Liver (tissue), 9 donors: Measurements from ENCODE around the gene KICS2. TPM values are rescaled to one million over a fixed set of nuclear protein-coding genes. Genes with fewer than 3 reads are reported as not detected.

ENCODE experiments used
- DNase-seq: peaks from one replicate; pipeline ENCODE4 v3.0.0-alpha.2; 2017; ENCODE audit warnings: low spot score
- H3K27ac ChIP-seq, 2 donors: one replicate each; pipeline ENCODE4 v1.7.0; 2013; ENCODE audit warnings: inconsistent platforms in 2 of 2, low read length in 2 of 2, control low read depth in 1 of 2, low read depth in 1 of 2, mild to moderate bottlenecking in 1 of 2
- H3K27me3 ChIP-seq, 4 donors: one replicate each; pipeline versions ENCODE4 v1.6.1 to v1.7.0; 2013; ENCODE audit warnings: low read length in 3 of 4, inconsistent platforms in 1 of 4, mild to moderate bottlenecking in 1 of 4, moderate library complexity in 1 of 4; ENCODE audit not compliant: control insufficient read depth in 4 of 4, insufficient read depth in 4 of 4
- H3K36me3 ChIP-seq, 4 donors: one replicate each; pipeline versions ENCODE4 v1.6.1 to v1.7.0; 2013; ENCODE audit warnings: low read length in 3 of 4, mild to moderate bottlenecking in 3 of 4, low read depth in 1 of 4, moderate library complexity in 1 of 4; ENCODE audit not compliant: control insufficient read depth in 4 of 4, insufficient read depth in 3 of 4
- H3K4me1 ChIP-seq, 4 donors: one replicate each; pipeline versions ENCODE4 v1.6.1 to v1.7.0; 2013; ENCODE audit warnings: low read length in 3 of 4, mild to moderate bottlenecking in 3 of 4, moderate library complexity in 1 of 4; ENCODE audit not compliant: control insufficient read depth in 4 of 4, insufficient read depth in 4 of 4
- H3K4me3 ChIP-seq, 3 donors: one replicate each; pipeline versions ENCODE4 v1.6.1 to v1.7.0; 2013; ENCODE audit warnings: low read length in 3 of 3, control low read depth in 1 of 3, low read depth in 1 of 3, mild to moderate bottlenecking in 1 of 3
- H3K9ac ChIP-seq, 2 donors: one replicate each; pipeline ENCODE4 v1.7.0; 2013; ENCODE audit warnings: low read length in 2 of 2, mild to moderate bottlenecking in 2 of 2, moderate library complexity in 2 of 2, control low read depth in 1 of 2, low read depth in 1 of 2
- H3K9me3 ChIP-seq, 4 donors: one replicate each; pipeline versions ENCODE4 v1.6.1 to v1.7.0; 2013; ENCODE audit warnings: low read length in 3 of 4; ENCODE audit not compliant: control insufficient read depth in 4 of 4
- CTCF ChIP-seq: fragments of 150-350 bp; IDR thresholded peaks from 2 replicates; pipeline ENCODE4 v1.5.1; 2017; ENCODE audit warnings: improper control_type of control experiment, low read depth, low read length; ENCODE audit not compliant: missing input control
- EGR1 ChIP-seq, 2 donors: IDR thresholded peaks; 2 replicates each; pipeline ENCODE4 v1.6.1; 2016 to 2018; ENCODE audit warnings: antibody characterized with exemption in 2 of 2, low read depth in 2 of 2
- FOXA1 ChIP-seq: IDR thresholded peaks from 2 replicates; pipeline ENCODE4 v1.6.1; 2016; ENCODE audit warnings: antibody characterized with exemption
- FOXA2 ChIP-seq: IDR thresholded peaks from 2 replicates; pipeline ENCODE4 v1.6.1; 2016; ENCODE audit warnings: antibody characterized with exemption
- GABPA ChIP-seq, 2 donors: IDR thresholded peaks in 1 of 2; conservative IDR thresholded peaks in 1 of 2; 2 replicates each; pipeline ENCODE4 v1.6.1; 2016; ENCODE audit warnings: antibody characterized with exemption in 2 of 2, mild to moderate bottlenecking in 1 of 2, moderate library complexity in 1 of 2
- HNF4A ChIP-seq, 2 donors: conservative IDR thresholded peaks; 2 replicates each; pipeline ENCODE4 v1.6.1; 2016; ENCODE audit warnings: antibody characterized with exemption in 2 of 2, mild to moderate bottlenecking in 2 of 2
- HNF4G ChIP-seq: IDR thresholded peaks from 2 replicates; pipeline ENCODE4 v1.6.1; 2016; ENCODE audit warnings: antibody characterized with exemption
- JUND ChIP-seq, 2 donors: IDR thresholded peaks; 2 replicates each; pipeline ENCODE4 v1.6.1; 2016; ENCODE audit warnings: antibody characterized with exemption in 2 of 2
- NR2F2 ChIP-seq: IDR thresholded peaks from 2 replicates; pipeline ENCODE4 v1.6.1; 2016; ENCODE audit warnings: antibody characterized with exemption
- RXRA ChIP-seq, 2 donors: IDR thresholded peaks; 2 replicates each; pipeline ENCODE4 v1.6.1; 2017 to 2018; ENCODE audit warnings: antibody characterized with exemption in 2 of 2, mild to moderate bottlenecking in 1 of 2
- SP1 ChIP-seq: IDR thresholded peaks from 2 replicates; pipeline ENCODE4 v1.6.1; 2018; ENCODE audit warnings: antibody characterized with exemption, mild to moderate bottlenecking
- TAF1 ChIP-seq: conservative IDR thresholded peaks from 2 replicates; pipeline ENCODE4 v1.6.1; 2016; ENCODE audit warnings: antibody characterized with exemption, mild to moderate bottlenecking
- WGBS: extraction: QIAGEN DNeasy Blood & Tissue Kit; methylation state at CpG from one replicate; pipeline ENCODE4 v1.1.7; 2013; 5-methylcytosine and 5-hydroxymethylcytosine counted together
- polyA plus RNA-seq, 2 donors: library from polyadenylated mRNA; stranded (reverse) in 1 of 2; unstranded in 1 of 2; fragments of 200-250 nt in 1 of 2; fragments of >200 nt in 1 of 2; fragmentation: Nextera tagmentation in 1 of 2; extraction: Ambion mirVana in 1 of 2; gene quantifications; one replicate each; pipeline versions ENCODE4 v1.2.1 to v1.2.3, GENCODE V29; 2013 to 2015
- total RNA-seq, 2 donors: library from RNA; depleted of rRNA; stranded (reverse); fragments of >200 nt; gene quantifications; one replicate each; pipeline ENCODE4 v1.2.3, GENCODE V29; 2014
- TF ChIP-seq, protein P1 (sequence below): IDR thresholded peaks from 2 replicates; pipeline ENCODE4 v1.6.1; 2016; ENCODE audit warnings: antibody characterized with exemption, mild to moderate bottlenecking
- donor health status: healthy.
- donor health status: healthy.
- donor health status: healthy.
- donor health status: healthy.
- donor health status: healthy.

The KICS2 gene
- total and polyA plus RNA-seq, 4 donors: 3.4 to 10.7 (median 5.3) TPM

DNA sequence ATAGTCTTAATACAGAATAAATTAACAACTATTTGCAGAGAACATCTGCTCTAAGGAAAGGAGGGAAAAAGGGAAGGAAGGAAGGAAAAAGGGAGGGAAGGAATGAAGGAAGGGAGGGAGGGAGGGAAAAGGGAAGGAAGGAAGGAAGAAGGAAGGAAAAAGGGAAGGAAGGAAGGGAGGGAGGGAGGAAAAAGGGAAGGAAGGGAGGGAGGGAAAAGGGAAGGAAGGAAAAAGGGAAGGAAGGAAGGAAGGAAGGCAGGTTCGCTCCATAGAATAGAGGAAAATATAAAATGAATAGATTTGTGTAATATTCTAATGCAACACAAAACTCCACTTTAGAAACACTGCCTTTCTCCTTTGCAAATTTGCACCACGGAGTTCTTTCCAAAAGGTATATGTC is 16.6 kb downstream of the KICS2 start:
- 88% methylated on average over 2 of the region's 2 CpGs for WGBS
- TF ChIP-seq JUND (IDR thresholded peaks at IDR 0.05): no peak
- TF ChIP-seq SP1: no peak
- TF ChIP-seq FOXA1: no peak
- no peak for TF ChIP-seq HNF4A (conservative IDR thresholded peaks at IDR 0.05)
- no peak for TF ChIP-seq CTCF
- TF ChIP-seq, protein P1, sequence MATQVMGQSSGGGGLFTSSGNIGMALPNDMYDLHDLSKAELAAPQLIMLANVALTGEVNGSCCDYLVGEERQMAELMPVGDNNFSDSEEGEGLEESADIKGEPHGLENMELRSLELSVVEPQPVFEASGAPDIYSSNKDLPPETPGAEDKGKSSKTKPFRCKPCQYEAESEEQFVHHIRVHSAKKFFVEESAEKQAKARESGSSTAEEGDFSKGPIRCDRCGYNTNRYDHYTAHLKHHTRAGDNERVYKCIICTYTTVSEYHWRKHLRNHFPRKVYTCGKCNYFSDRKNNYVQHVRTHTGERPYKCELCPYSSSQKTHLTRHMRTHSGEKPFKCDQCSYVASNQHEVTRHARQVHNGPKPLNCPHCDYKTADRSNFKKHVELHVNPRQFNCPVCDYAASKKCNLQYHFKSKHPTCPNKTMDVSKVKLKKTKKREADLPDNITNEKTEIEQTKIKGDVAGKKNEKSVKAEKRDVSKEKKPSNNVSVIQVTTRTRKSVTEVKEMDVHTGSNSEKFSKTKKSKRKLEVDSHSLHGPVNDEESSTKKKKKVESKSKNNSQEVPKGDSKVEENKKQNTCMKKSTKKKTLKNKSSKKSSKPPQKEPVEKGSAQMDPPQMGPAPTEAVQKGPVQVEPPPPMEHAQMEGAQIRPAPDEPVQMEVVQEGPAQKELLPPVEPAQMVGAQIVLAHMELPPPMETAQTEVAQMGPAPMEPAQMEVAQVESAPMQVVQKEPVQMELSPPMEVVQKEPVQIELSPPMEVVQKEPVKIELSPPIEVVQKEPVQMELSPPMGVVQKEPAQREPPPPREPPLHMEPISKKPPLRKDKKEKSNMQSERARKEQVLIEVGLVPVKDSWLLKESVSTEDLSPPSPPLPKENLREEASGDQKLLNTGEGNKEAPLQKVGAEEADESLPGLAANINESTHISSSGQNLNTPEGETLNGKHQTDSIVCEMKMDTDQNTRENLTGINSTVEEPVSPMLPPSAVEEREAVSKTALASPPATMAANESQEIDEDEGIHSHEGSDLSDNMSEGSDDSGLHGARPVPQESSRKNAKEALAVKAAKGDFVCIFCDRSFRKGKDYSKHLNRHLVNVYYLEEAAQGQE: no peak
- TF ChIP-seq HNF4G: no peak
- H3K36me3 ChIP-seq: peaks cover 0 to 6% (median 4%) of the 10 kb centered on the region in 4 donors
- no peaks in the 10 kb centered on the region for H3K4me1 ChIP-seq
- no peak overlapping the region for H3K9ac ChIP-seq
- H3K9me3 ChIP-seq: no peaks in the 10 kb centered on the region
- H3K4me3 ChIP-seq: no peak overlapping the region
- H3K27ac ChIP-seq: no peak overlapping the region
- no peak for DNase-seq
- H3K27me3 ChIP-seq: no peaks in the 10 kb centered on the region

- Histone ChIP-seq H3K36me3 (peaks cover 0 to 4% (median under 1%) of the 10 kb centered on the region in 4 donors), H3K4me1 (no peaks in the 10 kb centered on the region), H3K9me3 (no peaks in the 10 kb centered on the region), H3K9ac (no peak overlapping the region), H3K27ac (no peak overlapping the region), H3K27me3 (no peaks in the 10 kb centered on the region), H3K4me3 (no peak overlapping the region)
- no peak for DNase-seq
- TF ChIP-seq EGR1 (IDR thresholded peaks at IDR 0.05; ENCODE audit: low read depth in 2 of 2) (no peak), GABPA (IDR thresholded peaks at IDR 0.05 in 1 of 2, conservative IDR thresholded peaks at IDR 0.05 in 1 of 2) (no peak), HNF4A (conservative IDR thresholded peaks at IDR 0.05) (no peak), HNF4G (no peak), RXRA (IDR thresholded peaks at IDR 0.05) (no peak), FOXA2 (no peak), TAF1 (no peak), NR2F2 (no peak), SP1 (no peak)
- TF ChIP-seq, protein P1: no peak
- 67% methylated on average over 7 of the region's 7 CpGs for WGBS
Measured at GRCh38 chr12:64203775-64204174, 18.3 kb downstream of the KICS2 start.
